GM23338 (cell line): ENCODE measurements around the gene ADGRD1. TPM values are rescaled to one million over a fixed set of nuclear protein-coding genes. Genes with fewer than 3 reads are reported as not detected.

Source experiments
- ATAC-seq: fragments of 200-7000 bp; cut with Tn5 transposase; 3 replicates; pipeline ENCODE4 v1.9.1; 2020
- DNase-seq: peaks from one replicate; pipeline ENCODE4 v3.0.0-alpha.2; 2015; ENCODE audit warnings: low spot score
- H2AFZ ChIP-seq: fragments of 200-600 bp; sonication (generic); 2 replicates; pipeline ENCODE4 v1.8.0; 2016; ENCODE audit warnings: antibody characterized with exemption, mild to moderate bottlenecking, moderate library complexity
- H3F3A ChIP-seq: fragments of 200-600 bp; sonication (generic); replicated peaks from 2 replicates; pipeline ENCODE4 v1.8.0; 2017; ENCODE audit warnings: antibody characterized with exemption, mixed run types, low read depth
- H3K27ac ChIP-seq: fragments of 200-600 bp; sonication (generic); 2 replicates; pipeline ENCODE4 v1.6.1; 2016; ENCODE audit warnings: low read depth
- H3K27me3 ChIP-seq: fragments of 200-600 bp; sonication (generic); 2 replicates; pipeline ENCODE4 v1.8.0; 2016; ENCODE audit warnings: mild to moderate bottlenecking, mixed run types, moderate library complexity; ENCODE audit not compliant: insufficient read depth
- H3K36me3 ChIP-seq: fragments of 200-600 bp; sonication (generic); 2 replicates; pipeline ENCODE4 v1.8.0; 2016; ENCODE audit warnings: mild to moderate bottlenecking; ENCODE audit not compliant: insufficient read depth
- H3K4me1 ChIP-seq: fragments of 200-600 bp; sonication (generic); 2 replicates; pipeline ENCODE4 v1.8.0; 2016; ENCODE audit warnings: mild to moderate bottlenecking, moderate library complexity; ENCODE audit not compliant: insufficient read depth
- H3K4me2 ChIP-seq: fragments of 200-600 bp; sonication (generic); 2 replicates; pipeline ENCODE4 v1.7.1; 2017; ENCODE audit warnings: mixed run types
- H3K4me3 ChIP-seq: fragments of 200-600 bp; sonication (generic); 2 replicates; pipeline ENCODE4 v1.6.1; 2016; ENCODE audit warnings: mixed run types
- H3K79me2 ChIP-seq: fragments of 200-600 bp; sonication (generic); replicated peaks from 2 replicates; pipeline ENCODE4 v1.8.0; 2017; ENCODE audit warnings: mild to moderate bottlenecking; ENCODE audit not compliant: insufficient read depth
- H3K9me2 ChIP-seq: fragments of 200-600 bp; sonication (generic); 2 replicates; pipeline ENCODE4 v1.8.0; 2017; ENCODE audit not compliant: insufficient read depth
- H4K20me1 ChIP-seq: fragments of 200-600 bp; sonication (generic); replicated peaks from 2 replicates; pipeline ENCODE4 v1.8.0; 2017; ENCODE audit warnings: mild to moderate bottlenecking; ENCODE audit not compliant: insufficient read depth
- H3K27ac Mint-ChIP-seq: 2 replicates; pipeline ENCODE4 v1.8.0; 2020; ENCODE audit warnings: inconsistent platforms, mild to moderate bottlenecking, moderate library complexity, mixed read lengths
- H3K27me3 Mint-ChIP-seq: 3 replicates; pipeline ENCODE4 v1.8.0; 2022; ENCODE audit warnings: low read depth, mild to moderate bottlenecking, moderate library complexity, mixed read lengths, inconsistent platforms; ENCODE audit not compliant: insufficient read depth, poor library complexity
- H3K36me3 Mint-ChIP-seq: 3 replicates; pipeline ENCODE4 v1.8.0; 2021; ENCODE audit warnings: low read depth, mild to moderate bottlenecking, inconsistent platforms, moderate library complexity, mixed read lengths
- H3K4me1 Mint-ChIP-seq: 3 replicates; pipeline ENCODE4 v1.8.0; 2020; ENCODE audit warnings: mild to moderate bottlenecking, inconsistent platforms, mixed read lengths
- H3K4me3 Mint-ChIP-seq: 3 replicates; pipeline ENCODE4 v1.8.0; 2021; ENCODE audit warnings: moderate library complexity, mild to moderate bottlenecking, inconsistent platforms, mixed read lengths
- H3K9me3 Mint-ChIP-seq: 3 replicates; pipeline ENCODE4 v1.8.0; 2020; ENCODE audit warnings: moderate library complexity, mild to moderate bottlenecking, inconsistent platforms, mixed read lengths
- EZH2phosphoT487 ChIP-seq: fragments of 200-600 bp; sonication (generic); IDR thresholded peaks from one replicate; pipeline ENCODE4 v1.8.1; 2018; ENCODE audit warnings: antibody characterized with exemption; ENCODE audit not compliant: unreplicated experiment
- JUNB ChIP-seq: IDR thresholded peaks from one replicate; pipeline ENCODE4 v1.6.1; 2016; ENCODE audit warnings: antibody characterized with exemption; ENCODE audit not compliant: unreplicated experiment
- NANOG ChIP-seq: IDR thresholded peaks from 2 replicates; pipeline ENCODE4 v1.6.1; 2016; ENCODE audit warnings: antibody characterized with exemption, borderline replicate concordance
- STAT1 ChIP-seq: IDR thresholded peaks from one replicate; pipeline ENCODE4 v1.6.1; 2016; ENCODE audit warnings: antibody characterized with exemption; ENCODE audit not compliant: unreplicated experiment
- ZNF114 ChIP-seq: fragments of 250-450 bp; sonication (Bioruptor Pico); IDR thresholded peaks from 2 replicates; pipeline ENCODE4 v1.5.0; 2020; ENCODE audit warnings: mild to moderate bottlenecking, moderate library complexity
- ZNF331 ChIP-seq: fragments of 250-450 bp; sonication (Bioruptor Pico); IDR thresholded peaks from 2 replicates; pipeline ENCODE4 v1.5.0; 2020; ENCODE audit warnings: low read depth, mild to moderate bottlenecking, moderate library complexity
- ZNF462 ChIP-seq: fragments of 250-450 bp; sonication (Bioruptor Pico); IDR thresholded peaks from 2 replicates; pipeline ENCODE4 v1.5.0; 2020; ENCODE audit warnings: mild to moderate bottlenecking, moderate library complexity
- polyA plus RNA-seq: library from polyadenylated mRNA; unstranded; fragments of >200 nt; fragmentation: Nextera tagmentation; extraction: Ambion mirVana; gene quantifications from 2 replicates; pipeline ENCODE4 v1.2.1, GENCODE V29; 2016
- total RNA-seq: library from RNA; depleted of rRNA; stranded (reverse); fragments of >200 nt; shearing (Covaris generic); gene quantifications from 2 replicates; pipeline ENCODE4 v1.2.3, GENCODE V29; 2014

The ADGRD1 gene
- total and polyA plus RNA-seq, 2 experiments from 2014 or later = 1.4 TPM; not detected in 1

- TF ChIP-seq ZNF462 (CRISPR knock-in tag) = no peak
- no peak for TF ChIP-seq NANOG
- no peak for TF ChIP-seq ZNF114 (CRISPR knock-in tag)
- no peak for TF ChIP-seq EZH2phosphoT487
- no peak for TF ChIP-seq ZNF331 (CRISPR knock-in tag)
Measured at GRCh38 chr12:131187602-131188001, 233.9 kb downstream of the ADGRD1 start (continued).

- peaks cover 47% of the 10 kb centered on the region for H3K9me3 Mint-ChIP-seq
- H3K27ac ChIP-seq = no peak overlapping the region
- H3K4me1 Mint-ChIP-seq = no peaks in the 10 kb centered on the region; the same call in 2 of the 3 replicates
- H3K4me2 ChIP-seq = no peak overlapping the region
- ATAC-seq (no peak), DNase-seq (no peak)
- no peaks in the 10 kb centered on the region for H3F3A ChIP-seq
- no peaks in the 10 kb centered on the region for H3K9me2 ChIP-seq
- peaks cover 2% of the 10 kb centered on the region; the same call in 1 of the 3 replicates for H3K36me3 Mint-ChIP-seq
- no peak overlapping the region for H2AFZ ChIP-seq
- no peak overlapping the region for H3K4me3 ChIP-seq
- no peaks in the 10 kb centered on the region for H3K79me2 ChIP-seq
- H3K36me3 ChIP-seq = no peaks in the 10 kb centered on the region
- H3K4me1 ChIP-seq = no peaks in the 10 kb centered on the region
- H3K4me3 Mint-ChIP-seq = no peak overlapping the region
- H3K27me3 ChIP-seq = no peaks in the 10 kb centered on the region
- H4K20me1 ChIP-seq = no peaks in the 10 kb centered on the region
- H3K27me3 Mint-ChIP-seq = peaks cover 6% of the 10 kb centered on the region
- no peak overlapping the region for H3K27ac Mint-ChIP-seq
- TF ChIP-seq EZH2phosphoT487 = no peak
- no peak for TF ChIP-seq JUNB
- TF ChIP-seq ZNF462 (CRISPR knock-in tag) = no peak
- TF ChIP-seq STAT1 = no peak
Measured at GRCh38 chr12:131188131-131189050, 234.7 kb downstream of the ADGRD1 start.
